GM12801 (cell line): Measurements from ENCODE around the gene RIC3.

ENCODE experiments used
- TF ChIP-seq, protein P1 (sequence below): IDR thresholded peaks from one replicate; pipeline ENCODE4 v1.5.1; 2011; ENCODE audit warnings: control low read depth; ENCODE audit not compliant: insufficient read length; ENCODE audit errors: extremely low read depth

RIC3 gene

DNA sequence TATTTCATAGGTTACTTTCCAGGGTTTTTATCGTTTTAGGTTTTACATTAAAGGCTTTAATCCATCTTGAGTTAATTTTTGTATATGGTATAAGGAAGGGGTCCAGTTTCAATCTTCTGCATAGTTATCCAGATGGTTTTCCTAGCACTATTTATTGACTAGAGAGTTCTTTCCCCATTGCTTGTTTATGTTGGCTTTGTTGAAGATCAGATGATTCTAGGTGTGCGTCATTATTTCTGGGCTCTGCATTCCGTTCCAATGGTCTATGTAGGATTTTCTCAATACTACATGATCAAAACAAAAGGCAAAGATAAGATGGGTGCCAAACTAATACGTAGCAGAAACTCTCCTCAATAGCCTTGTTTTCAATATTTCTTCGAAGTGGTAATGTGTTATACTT is 14.3 kb upstream of the RIC3 start:
- TF ChIP-seq, protein P1, sequence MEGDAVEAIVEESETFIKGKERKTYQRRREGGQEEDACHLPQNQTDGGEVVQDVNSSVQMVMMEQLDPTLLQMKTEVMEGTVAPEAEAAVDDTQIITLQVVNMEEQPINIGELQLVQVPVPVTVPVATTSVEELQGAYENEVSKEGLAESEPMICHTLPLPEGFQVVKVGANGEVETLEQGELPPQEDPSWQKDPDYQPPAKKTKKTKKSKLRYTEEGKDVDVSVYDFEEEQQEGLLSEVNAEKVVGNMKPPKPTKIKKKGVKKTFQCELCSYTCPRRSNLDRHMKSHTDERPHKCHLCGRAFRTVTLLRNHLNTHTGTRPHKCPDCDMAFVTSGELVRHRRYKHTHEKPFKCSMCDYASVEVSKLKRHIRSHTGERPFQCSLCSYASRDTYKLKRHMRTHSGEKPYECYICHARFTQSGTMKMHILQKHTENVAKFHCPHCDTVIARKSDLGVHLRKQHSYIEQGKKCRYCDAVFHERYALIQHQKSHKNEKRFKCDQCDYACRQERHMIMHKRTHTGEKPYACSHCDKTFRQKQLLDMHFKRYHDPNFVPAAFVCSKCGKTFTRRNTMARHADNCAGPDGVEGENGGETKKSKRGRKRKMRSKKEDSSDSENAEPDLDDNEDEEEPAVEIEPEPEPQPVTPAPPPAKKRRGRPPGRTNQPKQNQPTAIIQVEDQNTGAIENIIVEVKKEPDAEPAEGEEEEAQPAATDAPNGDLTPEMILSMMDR, result no peak

DNA sequence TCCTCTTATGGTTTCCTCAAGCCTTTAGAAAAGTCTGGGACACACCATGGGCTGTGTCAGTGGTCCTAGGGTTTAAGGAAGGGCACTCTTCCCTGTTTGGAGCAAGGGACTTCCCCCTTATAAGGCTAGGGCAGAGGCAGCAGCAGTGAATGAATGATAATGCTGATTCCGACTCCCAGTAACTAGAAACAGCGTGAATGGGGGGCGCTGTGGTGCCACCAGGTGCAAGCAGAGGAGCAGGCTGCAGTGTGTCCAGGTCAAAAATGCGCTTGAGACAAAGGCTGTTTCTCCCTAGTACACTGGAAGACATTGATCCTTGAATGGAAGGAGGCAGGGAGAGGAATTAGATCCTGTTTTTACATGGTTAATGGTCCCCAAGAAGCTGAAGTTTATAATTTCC is 11.6 kb upstream of the RIC3 start:
- TF ChIP-seq, protein P1, result no peak

DNA sequence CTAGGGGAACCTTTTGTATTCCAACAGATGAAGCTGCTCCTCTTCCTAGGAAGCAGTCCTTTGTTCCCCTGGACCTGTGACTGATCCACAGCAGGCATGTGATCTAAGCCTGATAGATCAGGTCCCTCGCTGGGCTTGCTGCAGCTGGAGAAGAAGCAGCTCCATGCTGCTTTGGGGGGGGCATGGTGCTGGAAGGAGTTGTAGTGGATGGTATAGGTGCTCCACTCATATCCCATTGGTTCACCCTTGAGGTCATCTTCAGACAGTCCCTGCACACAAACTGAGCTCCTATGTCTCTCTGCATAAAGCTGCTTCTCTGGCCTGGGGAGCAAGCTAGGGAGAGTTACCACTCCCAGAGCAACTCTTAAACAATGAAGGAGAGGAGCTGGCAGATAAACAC is 9.5 kb upstream of the RIC3 start:
- TF ChIP-seq, protein P1, result no peak

DNA sequence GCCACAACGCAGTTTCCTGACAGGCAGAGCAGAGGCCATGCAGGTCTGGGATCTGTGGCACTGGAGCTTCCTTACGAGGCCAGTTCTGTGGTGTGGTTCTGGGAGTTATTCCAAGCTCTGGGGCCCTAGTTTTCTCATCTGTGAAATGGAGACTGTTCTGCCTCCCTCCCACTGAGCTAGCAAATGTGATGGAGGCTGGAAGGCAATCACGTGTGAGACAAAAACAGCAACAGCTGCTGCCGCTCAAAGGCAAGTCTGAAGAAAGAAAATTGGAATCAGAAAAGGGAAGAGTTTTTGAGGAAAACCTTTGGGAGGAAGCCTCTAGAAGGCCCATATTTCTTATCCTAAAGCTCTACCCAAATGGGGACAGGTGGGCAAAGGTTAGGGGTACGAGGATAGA is 8.3 kb upstream of the RIC3 start:
- TF ChIP-seq, protein P1, result no peak

DNA sequence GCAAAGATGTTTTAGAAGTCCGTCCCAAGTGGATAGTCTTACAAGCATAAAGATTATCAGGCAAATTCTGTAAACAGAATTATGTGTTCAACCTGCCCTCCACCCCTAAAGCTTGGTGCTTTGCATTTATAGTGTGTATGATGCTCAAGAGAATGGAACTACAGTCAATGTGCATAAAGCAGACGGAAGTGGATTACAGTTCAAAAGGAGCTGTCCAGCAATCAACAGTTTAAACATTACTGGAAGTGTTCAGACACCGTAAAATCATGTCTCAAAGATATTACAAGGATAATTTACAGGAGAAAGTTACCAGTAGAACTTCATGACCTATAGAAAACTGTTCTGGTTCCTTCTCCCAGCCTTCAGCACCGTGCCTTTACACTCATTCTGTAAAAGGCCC is 1.0 kb downstream of the RIC3 start:
- TF ChIP-seq, protein P1, result no peak

DNA sequence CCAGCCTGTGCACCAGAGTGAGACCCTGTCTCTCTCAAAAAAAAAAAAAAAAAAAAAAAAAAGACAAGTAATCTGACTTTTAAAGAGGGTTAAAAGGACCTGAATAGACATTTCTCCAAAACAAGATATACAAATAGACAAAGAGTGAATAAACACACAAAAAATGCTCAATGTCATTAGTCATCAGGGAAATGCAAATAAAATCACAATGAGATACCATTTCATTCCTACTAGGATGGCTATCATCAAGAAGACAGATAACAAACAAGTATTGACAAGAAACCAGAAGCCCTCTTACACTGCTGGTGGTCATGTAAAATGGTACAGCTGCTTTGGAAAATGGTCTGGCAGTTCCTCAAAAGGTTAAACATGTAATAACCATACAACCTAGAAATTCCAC is 4.1 kb downstream of the RIC3 start:
- TF ChIP-seq, protein P1, result no peak

DNA sequence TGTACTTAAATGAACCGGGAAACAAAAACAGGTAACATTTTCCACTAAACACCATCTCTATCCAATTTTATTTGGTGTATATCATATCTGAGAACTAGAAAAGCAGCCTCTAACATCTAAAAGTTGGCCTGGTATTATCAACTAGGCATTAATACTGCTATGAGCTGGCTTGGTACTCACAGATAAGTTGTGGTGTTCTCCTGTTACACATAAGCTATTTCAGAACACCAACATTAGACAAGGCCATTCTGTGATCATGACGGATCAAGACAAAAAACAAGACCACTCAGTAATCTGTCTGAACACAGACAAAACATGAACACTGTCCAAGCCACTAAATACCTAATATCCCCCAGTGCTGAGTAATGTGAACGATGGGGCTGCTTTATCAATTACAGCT is 11.9 kb downstream of the RIC3 start:
- TF ChIP-seq, protein P1, result no peak

DNA sequence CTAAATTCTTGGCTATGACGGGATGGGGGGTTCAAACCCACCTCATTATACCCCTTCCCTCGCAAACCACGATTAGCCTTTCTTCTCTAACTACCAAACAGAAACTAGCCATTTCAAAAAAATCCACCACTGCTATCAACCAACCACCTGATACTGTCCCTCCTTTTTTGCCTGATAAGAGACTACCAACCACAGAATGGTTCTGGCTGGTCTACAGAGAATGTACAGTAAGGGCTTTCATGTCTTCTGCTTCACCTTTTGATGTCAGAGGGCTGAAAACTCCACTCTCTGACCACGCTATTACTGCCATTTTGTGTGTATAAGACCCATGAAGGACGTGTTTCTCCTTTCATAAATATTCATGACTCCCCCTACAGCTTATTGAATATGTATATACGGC is 19.1 kb downstream of the RIC3 start:
- TF ChIP-seq, protein P1, result no peak
